SIG-M5 (cell line): ENCODE measurements around the gene CPT2.

Source experiments
- DNase-seq: peaks from one replicate; lab custom pipeline; 2025; lab: John Stamatoyannopoulos, UW

Gene CPT2

DNA sequence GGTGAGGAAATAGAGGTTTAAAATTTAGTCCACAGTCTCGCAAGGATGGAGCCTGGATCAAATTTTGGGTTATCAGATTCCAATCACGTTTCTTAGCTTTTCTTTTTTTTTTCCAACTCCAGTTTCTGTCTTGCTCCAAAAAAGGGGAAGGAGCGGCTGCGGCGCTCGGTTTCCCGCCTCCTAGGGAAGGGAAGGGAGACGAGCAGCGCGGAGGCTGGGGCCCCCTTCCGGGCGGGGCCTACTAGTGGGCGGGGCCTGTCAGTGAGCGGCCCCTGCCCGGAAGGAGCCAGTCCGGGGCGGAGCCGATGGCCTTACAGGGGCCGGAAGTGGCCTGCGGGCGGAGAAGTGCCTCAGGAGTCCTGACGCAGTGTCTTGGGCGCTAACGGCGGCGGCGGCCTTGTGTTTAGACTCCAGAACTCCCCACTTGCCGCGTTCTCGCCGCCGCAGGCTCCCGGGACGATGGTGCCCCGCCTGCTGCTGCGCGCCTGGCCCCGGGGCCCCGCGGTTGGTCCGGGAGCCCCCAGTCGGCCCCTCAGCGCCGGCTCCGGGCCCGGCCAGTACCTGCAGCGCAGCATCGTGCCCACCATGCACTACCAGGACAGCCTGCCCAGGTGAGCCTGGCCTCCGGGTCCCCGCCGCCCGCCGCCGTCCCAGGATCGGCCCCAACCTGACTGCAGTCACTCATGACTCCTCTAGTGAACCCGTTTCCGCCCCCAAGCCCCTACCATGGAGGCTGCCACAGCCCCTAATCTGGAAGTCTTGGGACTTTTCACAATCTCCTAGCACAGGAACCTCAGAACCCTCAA lies at the start of gene CPT2:
TSS of gene CPT2 (plus strand) at position 340 of the 806 bp plus-strand sequence. CDS start at position 460, 120 bp downstream.
- DNase-seq = peak; percentile 21

DNA sequence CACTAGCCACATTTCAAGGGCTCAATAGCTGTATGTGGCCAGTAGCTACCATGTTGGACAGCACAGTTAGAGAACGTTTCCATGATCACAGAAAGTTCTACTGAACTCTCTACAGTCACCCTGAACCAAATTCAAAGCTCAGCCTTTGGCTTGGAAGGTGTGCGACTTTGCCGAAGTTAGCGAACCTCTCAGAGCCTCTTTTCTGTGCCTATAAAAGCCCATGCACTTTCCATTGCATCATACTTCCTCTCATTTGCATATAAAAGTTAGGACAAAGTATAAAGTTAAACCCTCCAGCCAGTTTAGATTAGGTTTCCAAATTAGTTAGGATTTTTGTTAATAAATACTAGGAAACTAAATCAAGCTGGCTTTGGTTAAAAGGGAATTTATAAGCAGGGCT lies 49.5 kb upstream of the CPT2 start:
- DNase-seq = no peak

DNA sequence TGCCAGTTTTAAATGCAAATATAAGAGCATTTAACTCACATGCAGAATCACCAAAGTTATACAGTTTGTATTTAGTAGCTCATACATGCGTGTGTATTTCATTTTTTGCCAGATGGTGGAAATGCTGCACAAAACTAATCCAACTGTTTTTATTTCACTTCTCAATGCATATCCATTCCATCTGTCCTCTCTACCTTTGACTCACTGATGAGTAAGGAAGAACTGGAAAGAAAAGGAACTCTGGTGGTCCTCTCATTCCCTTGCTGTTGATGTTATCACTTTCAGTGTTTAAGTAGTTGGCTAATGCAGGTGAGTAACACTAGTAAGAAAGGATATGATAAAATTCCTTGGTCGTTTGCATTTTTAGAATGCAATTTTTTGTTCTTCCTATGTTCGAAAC lies 48.5 kb upstream of the CPT2 start:
- no peak for DNase-seq

DNA sequence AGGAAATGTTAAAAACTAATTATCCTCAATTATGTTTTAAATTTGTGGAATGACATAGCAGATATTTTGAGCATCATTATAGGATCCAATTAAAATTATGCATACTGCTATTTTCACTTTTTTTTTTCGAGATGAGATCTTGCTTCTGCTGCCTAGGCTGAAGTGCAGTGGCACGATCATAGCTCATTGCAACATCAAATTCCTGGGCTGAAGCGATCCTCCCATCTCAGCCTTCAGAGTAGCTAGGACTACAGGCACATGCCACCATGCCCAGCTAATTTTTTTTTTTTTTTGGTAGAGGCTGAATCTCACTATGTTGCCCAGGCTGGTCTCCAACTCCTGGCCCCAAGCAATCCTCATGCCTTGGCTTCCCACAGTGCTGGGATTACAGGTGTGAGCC lies 42.9 kb upstream of the CPT2 start:
- no peak for DNase-seq

DNA sequence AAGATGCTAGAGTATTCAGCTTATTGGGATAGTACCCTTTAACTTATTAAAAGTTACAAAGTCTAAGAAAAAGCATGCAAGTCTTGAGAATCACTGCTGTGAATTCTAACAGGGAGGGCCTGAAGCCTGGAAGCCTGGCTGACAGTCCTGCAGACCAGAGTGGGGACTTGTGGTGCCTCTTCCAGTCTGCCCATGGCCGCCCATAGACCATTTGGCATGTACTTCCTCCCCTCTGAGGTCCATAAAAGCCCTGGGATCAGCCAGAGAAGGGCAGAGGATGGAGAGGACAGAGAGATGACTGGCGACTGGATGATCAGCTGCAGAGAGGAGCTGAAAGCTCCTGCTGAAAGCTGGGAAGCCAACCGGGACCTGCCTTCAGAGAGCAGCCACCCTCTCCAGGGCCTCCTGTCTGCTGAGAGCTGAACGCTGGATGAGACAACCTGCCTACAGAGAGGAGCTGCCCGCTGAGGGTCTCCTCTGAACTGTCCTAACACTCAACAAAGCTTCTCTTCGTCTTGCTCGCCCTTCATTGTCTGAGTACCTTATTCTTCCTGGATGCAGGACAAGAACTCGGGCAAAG lies 41.7 kb upstream of the CPT2 start:
- DNase-seq = no peak

DNA sequence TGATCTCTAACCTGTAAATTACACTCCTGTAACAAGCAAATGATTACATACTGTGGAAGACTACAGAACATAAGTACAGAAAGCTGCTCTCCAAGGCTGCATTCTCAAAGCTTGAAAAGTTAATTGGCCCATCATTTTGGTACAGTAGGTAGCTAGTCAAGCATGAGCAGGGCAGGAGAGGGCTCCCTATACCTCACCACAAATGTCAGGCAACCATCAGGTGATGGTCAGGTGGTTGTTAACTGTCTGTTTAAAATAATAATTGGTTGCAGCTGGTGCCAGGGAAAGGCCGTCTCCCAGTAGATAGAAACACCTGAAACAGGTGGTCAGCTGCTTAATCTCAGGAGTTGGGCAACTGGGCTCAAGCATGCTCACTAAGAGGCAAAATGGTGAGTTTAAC lies 41.1 kb upstream of the CPT2 start:
- no peak for DNase-seq

DNA sequence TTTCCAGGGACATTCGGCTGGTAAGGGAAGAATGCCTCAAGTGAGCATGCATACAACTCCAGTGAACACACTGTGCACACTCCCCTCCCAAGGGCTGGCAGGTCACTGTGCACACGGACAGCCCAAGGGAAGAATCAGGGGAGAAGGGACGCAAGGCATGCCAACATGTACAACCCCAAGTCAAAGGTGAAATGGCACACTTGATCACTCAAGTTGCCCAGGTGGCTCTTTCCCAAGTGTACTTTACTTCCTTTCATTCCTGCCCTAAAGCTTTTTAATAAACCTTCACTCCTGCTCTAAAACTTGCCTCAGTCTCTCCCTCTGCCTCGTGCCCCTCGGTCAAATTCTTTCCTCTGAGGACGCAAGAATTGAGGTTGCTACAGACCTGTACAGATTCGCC lies 40.7 kb upstream of the CPT2 start:
- DNase-seq = no peak

DNA sequence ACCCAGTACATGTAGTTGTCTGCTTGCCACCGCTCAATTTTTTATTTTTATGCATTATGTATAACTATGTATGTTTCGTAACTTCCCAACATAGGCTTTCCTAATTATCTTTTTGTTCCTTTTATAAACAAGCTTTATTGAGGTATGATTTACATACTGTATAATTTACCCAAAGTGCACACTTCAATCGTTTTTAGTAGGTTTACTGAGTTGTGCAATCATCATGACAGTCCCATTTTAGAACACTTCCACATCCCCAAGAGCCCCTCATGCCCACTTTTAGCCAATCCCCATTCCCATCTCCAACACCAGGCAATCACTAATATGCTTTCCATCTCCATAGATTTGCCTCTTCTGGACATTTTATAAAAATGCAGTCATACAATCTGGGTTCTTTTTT lies 39.8 kb upstream of the CPT2 start:
- no peak for DNase-seq

DNA sequence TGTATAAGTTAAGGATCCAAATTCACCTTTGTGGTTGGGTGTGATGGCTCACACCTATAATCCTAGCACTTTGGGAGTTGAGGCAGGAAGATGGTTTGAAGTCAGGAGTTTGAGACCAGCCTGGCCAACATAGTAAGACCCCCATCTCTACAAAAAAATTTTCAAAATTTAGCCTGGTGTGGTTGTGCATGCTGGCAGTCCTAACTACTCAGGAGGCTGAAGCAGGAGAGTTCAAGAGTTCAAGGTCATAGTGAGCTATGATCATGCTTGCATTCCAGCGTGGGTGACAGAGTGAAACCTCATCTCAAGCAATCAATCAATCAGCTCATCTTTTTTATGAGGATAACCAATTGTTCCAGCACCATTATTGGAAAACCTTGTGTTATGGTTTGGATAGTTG lies 37.7 kb upstream of the CPT2 start:
- no peak for DNase-seq

DNA sequence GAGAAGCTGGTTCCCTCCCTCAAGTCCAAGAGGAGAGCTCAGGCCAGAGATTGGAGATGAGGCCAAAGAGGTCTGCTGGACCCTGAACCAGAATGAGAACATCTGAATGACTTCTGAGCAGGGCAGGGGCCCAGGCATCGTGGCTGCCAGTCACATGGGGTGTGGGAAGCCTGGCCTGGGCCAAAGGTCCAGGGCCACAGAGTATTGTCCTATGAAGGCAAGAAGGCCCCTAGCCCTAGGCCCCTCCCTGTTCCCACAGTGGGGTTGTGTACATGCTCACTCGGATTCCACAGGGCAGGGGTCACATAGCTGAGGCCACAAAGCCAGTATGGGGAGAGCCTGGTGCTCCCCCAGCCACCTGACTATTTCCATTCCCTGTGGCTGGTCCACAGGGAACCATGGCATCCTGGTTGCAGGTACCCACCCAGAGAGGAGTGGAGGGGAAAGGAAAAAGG lies 35.7 kb upstream of the CPT2 start:
- DNase-seq = no peak

DNA sequence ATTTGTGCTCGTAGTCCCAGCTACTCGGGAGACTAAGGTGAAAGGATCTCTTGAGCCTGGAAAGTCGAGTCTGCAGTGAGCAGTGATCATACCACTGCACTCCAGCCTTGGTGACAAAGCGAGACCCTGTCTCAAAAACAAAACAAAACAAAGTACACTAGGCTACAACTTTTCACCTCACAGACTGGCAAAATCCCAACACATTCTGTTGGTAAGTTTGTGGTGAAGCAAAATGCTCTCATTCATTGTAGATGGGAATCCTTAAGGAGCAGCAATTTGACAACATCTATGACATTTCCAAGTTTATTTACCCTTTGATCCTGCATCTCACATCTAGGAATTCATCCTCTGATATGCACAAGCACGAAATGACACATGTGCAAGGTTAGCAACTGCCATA lies 34.0 kb upstream of the CPT2 start:
- no peak for DNase-seq

DNA sequence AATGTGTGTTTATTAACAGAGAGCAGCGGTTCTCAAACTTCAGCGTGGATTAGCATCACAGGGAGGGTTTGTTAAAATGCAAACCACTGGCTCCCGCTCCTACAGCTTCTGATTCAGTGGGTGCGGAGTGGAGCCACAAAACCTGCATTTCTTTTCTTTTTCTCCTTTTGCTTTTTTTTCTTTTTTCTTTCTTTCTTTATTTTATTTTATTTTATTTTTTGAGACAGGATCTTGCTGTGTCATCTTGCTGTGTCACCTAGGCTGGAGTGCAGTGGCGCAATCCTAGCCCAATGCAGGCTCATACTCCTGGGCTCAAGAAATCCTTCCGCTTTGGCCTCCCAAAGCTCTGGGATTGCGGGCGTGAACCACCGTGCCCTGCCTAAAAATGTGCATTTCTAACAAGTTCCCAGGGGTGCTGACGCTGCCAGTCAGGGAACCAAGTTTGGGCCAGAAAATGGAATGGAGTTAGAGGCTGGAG lies 33.3 kb upstream of the CPT2 start:
- no peak for DNase-seq

DNA sequence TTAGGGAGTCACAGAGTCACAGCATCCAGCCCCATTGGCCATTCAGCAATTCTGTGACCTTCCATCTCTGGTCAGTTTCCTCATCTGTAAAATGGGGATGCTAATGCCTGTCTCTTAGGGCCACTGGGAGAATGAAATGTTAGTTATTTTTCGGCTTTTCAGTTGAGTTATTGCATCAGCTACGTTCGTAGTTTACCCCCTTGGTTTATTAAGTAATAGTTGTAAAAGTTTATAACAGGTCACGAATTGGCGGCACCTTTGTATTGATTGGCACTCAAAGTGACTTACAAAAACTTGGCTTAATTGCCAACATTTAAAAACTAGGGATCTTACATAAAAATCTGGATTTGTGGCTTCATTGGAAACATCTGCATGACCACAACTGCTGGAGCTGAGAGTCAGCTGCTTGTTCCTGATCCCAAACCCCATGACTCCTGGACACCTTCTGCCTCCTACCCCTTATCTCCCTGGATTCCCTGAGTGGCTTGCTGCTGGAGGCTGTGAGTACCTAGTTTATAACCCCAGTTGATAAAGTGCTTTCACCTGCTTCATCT lies 31.1 kb upstream of the CPT2 start:
- DNase-seq = no peak

DNA sequence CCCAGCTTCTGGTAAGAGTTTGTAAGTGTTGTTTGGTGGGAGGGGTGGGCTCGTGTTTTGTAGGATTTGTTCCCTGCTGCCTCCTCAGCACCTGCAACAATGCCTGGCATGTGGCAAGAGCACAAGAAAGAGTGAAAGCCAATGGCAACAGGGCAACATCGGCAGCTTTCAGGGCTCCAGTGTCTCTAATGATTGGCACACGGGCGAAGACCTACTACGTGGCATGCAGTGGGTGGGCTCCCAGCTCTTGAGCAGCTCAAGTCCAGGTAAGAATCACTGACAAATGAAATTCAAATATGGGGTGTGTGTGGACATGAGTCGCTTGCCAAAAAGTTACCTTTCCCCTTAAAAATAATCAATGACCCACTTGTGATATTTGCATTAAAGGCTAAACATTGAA lies 30.3 kb upstream of the CPT2 start:
- no peak for DNase-seq

DNA sequence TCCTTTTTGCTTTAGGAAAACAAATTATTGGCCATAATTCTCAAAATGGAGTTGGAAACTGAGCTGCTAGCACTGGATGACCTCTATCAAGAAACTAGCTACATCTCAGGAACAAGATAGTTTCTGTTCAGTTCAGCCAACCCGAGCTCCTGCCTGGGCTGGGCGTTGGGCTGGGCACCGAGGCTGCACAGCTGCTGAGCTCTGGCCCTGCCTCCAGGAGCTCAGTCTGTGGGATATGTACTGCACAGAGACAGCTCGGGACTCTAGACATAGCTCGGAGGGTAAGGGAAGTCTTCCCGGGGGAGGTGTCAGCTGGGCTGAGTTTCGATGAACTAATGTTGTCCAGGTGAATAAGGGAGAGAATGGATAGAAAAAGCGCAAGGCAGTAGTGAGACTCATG lies 29.7 kb upstream of the CPT2 start:
- no peak for DNase-seq

DNA sequence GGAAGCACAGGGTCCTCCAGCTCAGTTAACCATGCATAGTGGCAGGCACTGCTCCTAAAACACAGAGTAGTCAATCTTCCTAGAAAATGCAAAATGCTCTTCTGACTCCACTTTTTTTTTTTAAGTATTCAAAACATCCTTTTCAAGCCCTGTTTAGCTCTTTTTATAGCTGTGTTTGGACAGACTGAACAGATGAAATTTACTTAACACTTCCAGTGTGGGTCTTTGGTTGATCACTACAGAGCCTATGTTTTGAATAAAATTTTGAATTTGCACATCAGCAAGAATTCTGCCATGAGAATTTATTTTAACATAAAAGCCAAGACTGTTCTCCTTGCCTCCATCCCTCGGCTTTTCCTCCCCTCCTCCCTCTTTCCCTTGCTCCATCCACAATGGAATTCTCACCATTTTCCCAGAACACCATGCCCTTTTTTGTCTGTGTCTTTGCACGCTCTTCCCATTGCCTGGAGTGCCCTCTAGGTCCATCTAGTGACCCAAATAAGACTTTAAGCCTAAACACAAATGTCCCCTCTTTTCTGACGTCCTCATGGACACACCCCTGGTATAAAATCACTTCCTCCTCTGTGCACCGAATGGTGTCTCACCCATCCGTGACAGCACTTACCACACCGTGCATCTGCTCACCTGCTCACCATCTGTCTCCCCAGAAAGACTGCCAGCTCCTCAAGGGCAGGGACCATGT lies 24.0 kb upstream of the CPT2 start:
- no peak for DNase-seq

DNA sequence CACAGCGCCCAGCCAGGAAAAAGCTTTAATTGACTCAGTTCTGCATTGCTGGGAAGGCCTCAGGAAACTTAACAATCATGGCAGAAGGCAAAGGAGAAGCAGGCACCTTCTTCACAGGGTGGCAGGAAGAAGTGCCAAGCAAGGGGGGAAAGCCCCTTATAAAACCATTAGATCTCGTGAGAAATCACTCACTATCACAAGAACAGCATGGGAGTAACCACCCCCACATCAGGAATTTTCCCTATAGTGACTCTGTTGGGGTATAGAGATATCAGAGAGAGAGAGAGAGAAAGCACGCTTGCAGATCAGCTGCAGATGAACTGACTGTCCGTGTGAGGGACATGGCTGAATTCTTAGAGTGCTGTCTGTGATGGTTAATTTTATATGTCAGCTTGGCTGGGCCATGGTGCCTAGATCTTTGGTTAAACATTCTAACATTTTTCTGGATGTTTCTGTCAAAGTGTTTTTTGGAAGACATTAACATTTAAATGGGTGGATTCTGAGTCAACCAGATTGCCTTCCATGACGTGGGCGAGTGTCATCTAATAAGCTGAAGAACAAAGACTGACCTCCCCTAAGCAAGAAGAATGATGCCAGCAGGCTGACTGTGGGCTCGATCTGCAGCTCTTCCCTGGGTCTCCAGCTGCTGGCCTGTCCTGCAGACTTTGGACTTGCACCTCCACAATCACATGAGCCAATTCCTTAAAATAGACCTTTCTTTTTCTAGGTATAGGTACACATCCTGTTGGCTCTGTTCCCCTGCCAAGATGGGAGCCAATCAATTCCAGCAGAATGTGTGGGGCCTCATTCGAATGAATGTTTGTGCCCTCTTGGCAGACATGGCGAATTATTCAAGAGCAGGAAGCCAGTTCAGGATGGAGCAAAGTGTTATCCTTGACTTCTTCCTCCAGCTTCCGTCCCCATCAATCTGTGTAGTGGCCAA lies 21.4 kb upstream of the CPT2 start:
- DNase-seq = no peak

DNA sequence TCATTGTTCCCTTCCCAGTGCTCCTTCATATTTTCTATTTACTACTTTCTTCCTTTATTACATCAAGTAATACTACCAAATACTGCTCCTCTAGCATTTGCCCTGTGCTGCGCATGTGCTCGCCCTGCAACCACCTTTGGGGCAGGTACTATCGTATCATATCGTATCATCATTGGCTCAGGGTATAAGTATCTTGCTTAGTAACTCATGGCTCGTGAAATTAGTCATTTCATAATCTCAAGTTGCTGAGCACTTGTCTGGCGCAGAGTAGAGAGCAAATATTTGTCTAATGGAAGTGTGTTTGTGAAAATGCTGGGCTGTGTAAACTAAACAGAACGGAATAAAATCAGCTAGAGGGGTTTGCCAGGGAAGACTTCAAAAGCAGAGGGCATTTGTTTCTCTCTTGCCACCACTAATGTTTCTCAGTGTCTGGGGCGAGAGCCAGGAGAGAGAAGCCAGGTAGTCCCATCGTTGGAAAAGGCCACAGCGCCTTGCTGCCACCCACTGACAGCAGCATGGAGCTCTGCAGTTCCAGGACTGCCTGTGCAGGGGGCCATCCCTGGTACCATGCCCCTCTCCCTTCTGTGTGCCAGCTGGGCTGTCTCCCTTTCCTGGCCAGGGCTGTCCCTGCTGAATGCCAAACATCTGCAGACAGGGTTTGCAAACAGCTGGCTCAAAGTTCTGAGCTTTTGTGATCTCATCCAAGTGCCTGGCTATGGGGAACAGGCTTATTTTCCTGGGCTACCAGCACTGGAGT lies 20.0 kb upstream of the CPT2 start:
- DNase-seq = no peak

DNA sequence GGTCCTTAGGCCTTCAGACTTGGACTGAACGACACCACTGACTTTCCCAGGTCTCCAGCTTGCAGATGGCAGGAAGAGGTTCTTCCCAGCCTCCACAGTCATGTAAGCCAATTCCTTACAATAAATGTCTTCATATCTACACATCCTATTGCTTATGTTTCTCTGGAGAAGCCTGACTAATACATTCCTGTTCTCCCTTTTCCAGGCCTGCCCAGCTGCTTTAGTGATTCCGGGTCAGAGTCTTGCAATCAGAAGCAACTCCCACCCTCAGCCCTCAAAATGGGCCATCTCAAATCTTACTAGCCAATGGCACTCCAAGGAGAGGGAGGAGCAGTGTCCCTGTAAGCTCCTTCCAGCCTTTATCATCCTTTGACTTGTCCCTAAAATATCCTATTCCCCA lies 16.4 kb upstream of the CPT2 start:
- DNase-seq = no peak

DNA sequence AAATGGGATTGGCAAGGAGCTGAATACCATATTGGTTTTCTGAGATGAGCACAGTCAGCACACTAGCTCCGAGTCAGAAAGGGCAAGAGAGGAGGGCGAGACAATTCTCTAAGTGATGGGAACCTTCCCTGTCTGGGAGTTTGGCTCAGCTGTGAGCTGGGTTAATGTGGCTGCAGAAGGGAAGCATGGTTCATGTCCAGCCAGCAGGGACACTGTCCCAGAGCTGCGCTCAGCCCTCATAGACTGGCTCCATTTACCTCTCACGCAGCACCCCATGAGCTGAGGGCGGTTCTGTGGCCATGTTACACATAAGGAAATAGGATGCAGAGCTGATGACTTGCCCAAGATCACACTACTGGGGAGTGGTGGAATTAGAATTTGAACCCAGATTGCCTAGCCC lies 15.7 kb upstream of the CPT2 start:
- DNase-seq = no peak

DNA sequence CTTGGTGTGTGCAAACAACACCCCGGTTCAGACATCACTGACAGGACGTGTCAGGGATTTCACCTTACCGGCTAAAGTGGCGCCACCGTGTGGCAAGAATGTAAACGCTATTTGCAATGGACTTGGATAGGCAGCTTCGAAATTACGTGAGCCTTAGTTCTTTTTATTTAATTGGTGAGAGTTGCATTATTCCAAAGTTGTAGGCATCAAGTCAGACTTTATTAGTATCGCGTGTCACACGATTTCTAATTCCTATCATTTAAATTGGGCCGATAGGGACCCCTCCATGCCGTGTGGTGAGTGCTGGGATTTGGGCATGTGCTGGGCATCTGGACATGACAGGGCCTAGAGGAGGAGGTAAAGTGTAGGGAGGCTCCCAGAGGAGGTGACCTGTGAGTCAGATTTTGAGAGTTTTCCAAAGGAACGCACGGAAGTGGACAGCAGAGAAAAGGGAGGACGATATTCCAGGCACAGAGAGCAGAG lies 14.5 kb upstream of the CPT2 start:
- DNase-seq = no peak
